ENCODE measurements around the gene IGFBP3. TPM values are rescaled to one million over a fixed set of nuclear protein-coding genes. Genes with fewer than 3 reads are reported as not detected.

Gene IGFBP3
- total and polyA plus RNA-seq, 12 donors: 32.1 to 183 (median 70.6) TPM

DNA sequence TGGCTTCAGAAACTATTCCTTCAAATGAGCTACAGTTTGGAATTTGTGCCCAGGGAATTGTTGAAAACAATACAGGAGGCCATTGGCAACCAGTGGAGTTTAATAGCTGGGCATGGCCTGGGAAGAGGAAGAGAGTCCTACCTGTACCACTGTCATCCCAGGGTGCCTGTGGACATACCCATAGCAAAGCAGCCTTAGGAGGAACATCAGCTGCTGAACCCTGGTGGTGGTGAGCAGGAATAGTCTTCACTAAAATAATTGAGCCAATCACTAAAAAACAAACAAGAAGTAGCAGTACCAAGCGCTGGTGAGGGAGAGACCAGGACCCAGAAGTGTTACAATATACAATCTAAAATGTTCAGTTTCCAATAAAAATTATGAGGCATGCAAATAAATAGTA is 18.3 kb downstream of the IGFBP3 start:
- intact Hi-C loops (cut with DNase I): no loop called here
- no peaks in the 10 kb centered on the region for H3K4me1 ChIP-seq
- no peak overlapping the region for H3K27ac ChIP-seq
- H3K9me3 ChIP-seq: peaks cover 0 to 25% (median 3%) of the 10 kb centered on the region in 11 donors
- DNase-seq (no peak), ATAC-seq (no peak)
- H3K4me3 ChIP-seq: no peak overlapping the region
- TF ChIP-seq, protein P1, sequence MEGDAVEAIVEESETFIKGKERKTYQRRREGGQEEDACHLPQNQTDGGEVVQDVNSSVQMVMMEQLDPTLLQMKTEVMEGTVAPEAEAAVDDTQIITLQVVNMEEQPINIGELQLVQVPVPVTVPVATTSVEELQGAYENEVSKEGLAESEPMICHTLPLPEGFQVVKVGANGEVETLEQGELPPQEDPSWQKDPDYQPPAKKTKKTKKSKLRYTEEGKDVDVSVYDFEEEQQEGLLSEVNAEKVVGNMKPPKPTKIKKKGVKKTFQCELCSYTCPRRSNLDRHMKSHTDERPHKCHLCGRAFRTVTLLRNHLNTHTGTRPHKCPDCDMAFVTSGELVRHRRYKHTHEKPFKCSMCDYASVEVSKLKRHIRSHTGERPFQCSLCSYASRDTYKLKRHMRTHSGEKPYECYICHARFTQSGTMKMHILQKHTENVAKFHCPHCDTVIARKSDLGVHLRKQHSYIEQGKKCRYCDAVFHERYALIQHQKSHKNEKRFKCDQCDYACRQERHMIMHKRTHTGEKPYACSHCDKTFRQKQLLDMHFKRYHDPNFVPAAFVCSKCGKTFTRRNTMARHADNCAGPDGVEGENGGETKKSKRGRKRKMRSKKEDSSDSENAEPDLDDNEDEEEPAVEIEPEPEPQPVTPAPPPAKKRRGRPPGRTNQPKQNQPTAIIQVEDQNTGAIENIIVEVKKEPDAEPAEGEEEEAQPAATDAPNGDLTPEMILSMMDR (IDR thresholded peaks at IDR 0.05): no peak
- no peaks in the 10 kb centered on the region for H3K36me3 ChIP-seq
- H3K27me3 ChIP-seq: peaks cover 0 to 4% (median 0%) of the 10 kb centered on the region in 7 donors
- 94 to 100% methylated on average over 1 of the region's 1 CpG for WGBS, 2 donors

DNA sequence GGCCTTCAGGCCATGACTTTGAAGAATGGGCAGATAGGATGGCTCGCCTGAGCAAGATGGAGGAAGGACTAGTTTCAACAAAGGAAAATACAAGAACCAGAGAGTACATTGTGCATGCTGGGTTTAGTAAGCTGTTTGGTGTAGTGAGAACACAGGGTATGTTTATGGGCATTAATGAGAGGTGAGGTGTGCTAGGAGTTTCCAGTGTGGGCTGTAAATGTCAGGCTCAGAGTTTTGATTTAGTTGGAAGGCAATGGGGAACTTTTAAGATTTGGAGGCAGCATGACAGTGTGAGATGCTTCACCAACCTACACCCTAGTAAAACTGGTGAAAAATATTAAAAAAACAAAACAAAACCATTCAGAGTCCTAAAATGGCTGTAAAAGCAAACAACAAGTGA is 19.5 kb downstream of the IGFBP3 start:
- ATAC-seq: no peak
- TF ChIP-seq, protein P1 (IDR thresholded peaks at IDR 0.05): no peak
- DNase-seq: no peak
- Histone ChIP-seq H3K4me3 (no peak overlapping the region), H3K27me3 (peaks cover 0 to 5% (median 0%) of the 10 kb centered on the region in 7 donors), H3K9me3 (peaks cover 0 to 25% (median 3%) of the 10 kb centered on the region in 11 donors), H3K4me1 (no peaks in the 10 kb centered on the region), H3K36me3 (no peaks in the 10 kb centered on the region), H3K27ac (no peak overlapping the region)
- WGBS, 2 donors: 89 to 91% methylated on average over 1 of the region's 1 CpG
- intact Hi-C loops (cut with DNase I): no loop called here

DNA sequence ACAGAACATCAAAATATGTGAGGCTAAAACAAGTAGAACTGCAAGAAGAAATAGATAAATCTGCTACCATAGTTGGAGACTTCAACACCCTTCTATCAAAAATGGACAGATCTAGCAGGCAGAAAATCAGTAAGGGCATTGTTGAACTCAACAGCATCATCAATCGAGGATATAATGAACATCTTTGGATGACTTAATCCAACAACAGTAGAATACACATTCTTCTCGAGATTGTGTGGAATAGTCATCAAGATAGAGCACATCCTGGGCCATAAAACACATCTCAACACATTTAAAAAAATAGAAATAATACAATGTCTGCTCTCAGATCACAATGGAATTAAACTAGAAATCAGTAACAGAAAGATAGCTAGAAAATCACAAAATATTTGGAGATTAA is 22.9 kb downstream of the IGFBP3 start:
- DNase-seq: no peak

DNA sequence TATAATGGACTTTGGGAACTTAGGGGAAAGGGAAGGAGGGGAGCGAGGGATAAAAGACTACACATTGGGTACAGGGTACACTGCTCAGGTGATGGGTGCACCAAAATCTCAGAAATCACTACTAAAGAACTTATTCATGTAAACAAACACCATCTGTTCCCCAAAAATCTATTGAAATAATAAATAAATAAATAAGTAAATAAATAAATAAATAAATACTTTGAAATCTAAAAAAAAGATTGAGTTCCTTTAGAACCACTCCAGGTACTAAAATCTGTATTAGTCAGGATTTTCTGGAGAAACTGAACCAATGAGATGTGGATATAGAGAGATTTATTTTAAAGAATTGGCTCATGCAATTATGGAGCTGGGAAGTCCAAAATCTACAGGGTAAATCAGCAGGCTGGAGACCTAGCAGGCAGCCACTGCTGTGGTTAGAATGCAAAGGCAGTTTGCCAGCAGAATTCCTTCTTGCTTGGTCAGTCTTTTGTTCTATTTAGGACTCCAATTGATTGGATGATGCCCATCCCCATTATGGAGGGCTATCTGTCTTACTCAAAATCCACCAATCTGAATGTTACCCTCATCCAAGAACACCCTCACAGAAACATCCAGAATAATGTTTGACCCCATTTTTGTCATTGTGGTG is 23.9 kb downstream of the IGFBP3 start:
- H3K27me3 ChIP-seq: peaks cover 0 to 20% (median 13%) of the 10 kb centered on the region in 7 donors
- 96 to 98% methylated on average over 1 of the region's 1 CpG for WGBS, 2 donors
- H3K27ac ChIP-seq: no peak overlapping the region
- TF ChIP-seq, protein P1 (IDR thresholded peaks at IDR 0.05): no peak
- no peaks in the 10 kb centered on the region for H3K9me3 ChIP-seq
- intact Hi-C loops (cut with DNase I): loop anchor here in 2 of 10 donors (10.0 kb wide), 1 partner anchor 1358 kb away; no protein-coding TSS in a partner anchor
- H3K4me1 ChIP-seq: no peaks in the 10 kb centered on the region
- H3K4me3 ChIP-seq: no peak overlapping the region
- DNase-seq (no peak), ATAC-seq (no peak)
- no peaks in the 10 kb centered on the region for H3K36me3 ChIP-seq

More for the DNA sequence above, 22.9 kb downstream of the IGFBP3 start:
- TF ChIP-seq, protein P1 (IDR thresholded peaks at IDR 0.05): no peak
- Histone ChIP-seq H3K9me3 (peaks cover 0 to 3% (median 0%) of the 10 kb centered on the region in 11 donors), H3K36me3 (no peaks in the 10 kb centered on the region), H3K27me3 (peaks cover 0 to 20% (median 13%) of the 10 kb centered on the region in 7 donors), H3K4me3 (no peak overlapping the region), H3K27ac (no peak overlapping the region), H3K4me1 (no peaks in the 10 kb centered on the region)
- intact Hi-C loops (cut with DNase I): loop anchor here in 2 of 10 donors (10.0 kb wide), 1 partner anchor 1357 kb away; no protein-coding TSS in a partner anchor
- ATAC-seq: no peak
- WGBS, 2 donors: 65 to 69% methylated on average over 2 of the region's 2 CpGs
